Neuronal stem cell (in vitro differentiated cells): ENCODE measurements around the gene KLF4.

Source experiments
- DNase-seq: peaks from one replicate; pipeline ENCODE4 v3.0.0-alpha.2; 2013; ENCODE audit warnings: low spot score
- H2AFZ ChIP-seq: one replicate; pipeline ENCODE4 v1.6.1; 2013; ENCODE audit warnings: mild to moderate bottlenecking, low read length, inconsistent platforms
- H2AK5ac ChIP-seq: 2 replicates; pipeline ENCODE4 v1.6.1; 2013; ENCODE audit warnings: low read depth, mild to moderate bottlenecking, inconsistent platforms, low read length, moderate library complexity, mixed read lengths
- H2BK120ac ChIP-seq: 2 replicates; pipeline ENCODE4 v1.6.1; 2013; ENCODE audit warnings: low read depth, mild to moderate bottlenecking, inconsistent platforms, low read length, moderate library complexity, mixed read lengths
- H2BK12ac ChIP-seq: one replicate; pipeline ENCODE4 v1.6.1; 2013; ENCODE audit warnings: low read length, inconsistent platforms
- H2BK15ac ChIP-seq: 2 replicates; pipeline ENCODE4 v1.6.1; 2013; ENCODE audit warnings: mild to moderate bottlenecking, low read length, inconsistent platforms, mixed read lengths
- H2BK5ac ChIP-seq: one replicate; pipeline ENCODE4 v1.6.1; 2013; ENCODE audit warnings: inconsistent platforms, mild to moderate bottlenecking, low read length, moderate library complexity
- H3K14ac ChIP-seq: one replicate; pipeline ENCODE4 v1.6.1; 2013; ENCODE audit warnings: low read length, inconsistent platforms
- H3K18ac ChIP-seq: 2 replicates; pipeline ENCODE4 v1.6.1; 2013; ENCODE audit warnings: low read length, inconsistent platforms
- H3K23ac ChIP-seq: 2 replicates; pipeline ENCODE4 v1.6.1; 2013; ENCODE audit warnings: low read depth, mild to moderate bottlenecking, mixed read lengths, low read length, inconsistent platforms; ENCODE audit not compliant: poor library complexity
- H3K27ac ChIP-seq: replicated peaks from 3 replicates; pipeline ENCODE4 v1.5.1; 2013; ENCODE audit warnings: low read length, inconsistent platforms
- H3K27me3 ChIP-seq, 3 experiments: 2 replicates each; pipeline ENCODE4 v1.6.1; 2013; ENCODE audit warnings: low read length in 3 of 3, mild to moderate bottlenecking in 2 of 3, inconsistent platforms in 1 of 3, low read depth in 1 of 3, mixed read lengths in 1 of 3, moderate library complexity in 1 of 3; ENCODE audit not compliant: control insufficient read depth in 3 of 3, insufficient read depth in 3 of 3
- H3K36me3 ChIP-seq, 2 donors: replicated peaks in 1 of 2; 2 replicates each; pipeline ENCODE4 v1.6.1; 2013; ENCODE audit warnings: low read length in 2 of 2; ENCODE audit not compliant: control insufficient read depth in 2 of 2, insufficient read depth in 2 of 2
- H3K4ac ChIP-seq: 2 replicates; pipeline ENCODE4 v1.6.1; 2013; ENCODE audit warnings: inconsistent platforms, mild to moderate bottlenecking, low read length, moderate library complexity
- H3K4me1 ChIP-seq, 2 donors: 1 replicate in 1 of 2; 2 replicates in 1 of 2; pipeline ENCODE4 v1.6.1; 2013; ENCODE audit warnings: low read length in 2 of 2, low read depth in 1 of 2; ENCODE audit not compliant: control insufficient read depth in 2 of 2, insufficient read depth in 1 of 2
- H3K4me2 ChIP-seq: one replicate; pipeline ENCODE4 v1.6.1; 2013; ENCODE audit warnings: mild to moderate bottlenecking, low read length, inconsistent platforms; ENCODE audit not compliant: insufficient read depth, poor library complexity, severe bottlenecking
- H3K4me3 ChIP-seq, 2 donors: 2 replicates each; pipeline ENCODE4 v1.5.1; 2013; ENCODE audit warnings: low read length in 2 of 2, mild to moderate bottlenecking in 2 of 2, inconsistent platforms in 1 of 2, moderate library complexity in 1 of 2
- H3K79me1 ChIP-seq: one replicate; pipeline ENCODE4 v1.6.1; 2013; ENCODE audit warnings: low read depth, mild to moderate bottlenecking, inconsistent platforms, low read length, moderate library complexity
- H3K9ac ChIP-seq: one replicate; pipeline ENCODE4 v1.6.1; 2013; ENCODE audit warnings: mild to moderate bottlenecking, low read depth, low read length, inconsistent platforms; ENCODE audit not compliant: poor library complexity
- H3K9me3 ChIP-seq, 2 donors: replicated peaks in 1 of 2; 2 replicates each; pipeline versions ENCODE3 to v1.6.1; 2013; ENCODE audit warnings: low read length in 2 of 2, mild to moderate bottlenecking in 2 of 2, inconsistent platforms in 1 of 2, low read depth in 1 of 2, mixed read lengths in 1 of 2, moderate library complexity in 1 of 2; ENCODE audit not compliant: control insufficient read depth in 2 of 2, insufficient read depth in 1 of 2
- H4K8ac ChIP-seq: one replicate; pipeline ENCODE4 v1.6.1; 2013; ENCODE audit warnings: low read depth, mild to moderate bottlenecking, inconsistent platforms, low read length, moderate library complexity
- H4K91ac ChIP-seq: one replicate; pipeline ENCODE4 v1.6.1; 2013; ENCODE audit warnings: low read length, low read depth, mild to moderate bottlenecking, inconsistent platforms; ENCODE audit not compliant: poor library complexity
- WGBS, 2 donors: extraction: QIAGEN DNeasy Blood & Tissue Kit; methylation state at CpG; one replicate each; pipeline ENCODE4 v1.1.7; 2013; ENCODE audit warnings: missing lambda C conversion rate in 2 of 2, mixed read lengths in 1 of 2; ENCODE audit not compliant: insufficient read length in 2 of 2, insufficient replicate concordance in 1 of 2; ENCODE audit errors: extremely low coverage in 2 of 2; 5-methylcytosine and 5-hydroxymethylcytosine counted together

The KLF4 gene

GRCh38 chr9:107481035-107481434 lies 8.5 kb downstream of the KLF4 start:
- H3K4me1 ChIP-seq = no peaks in the 10 kb centered on the region

GRCh38 chr9:107480386-107480789 lies 9.2 kb downstream of the KLF4 start:
- Histone ChIP-seq H3K18ac (no peak overlapping the region), H2AK5ac (no peak overlapping the region), H4K91ac (no peak overlapping the region), H3K9ac (no peak overlapping the region), H2AFZ (no peak overlapping the region), H2BK15ac (no peak overlapping the region), H3K4me1 (no peaks in the 10 kb centered on the region), H3K4me2 (no peak overlapping the region), H3K4ac (no peak overlapping the region), H2BK5ac (no peak overlapping the region), H3K23ac (no peak overlapping the region), H3K36me3 (no peaks in the 10 kb centered on the region), H3K4me3 (no peak overlapping the region), H2BK120ac (no peak overlapping the region), H3K27ac (no peak overlapping the region), H3K9me3 (no peaks in the 10 kb centered on the region), H4K8ac (no peak overlapping the region), H2BK12ac (no peak overlapping the region), H3K27me3 (peaks cover 0 to 17% (median 0%) of the 10 kb centered on the region in 3 experiments), H3K79me1 (no peaks in the 10 kb centered on the region), H3K14ac (no peak overlapping the region)
- no CpG with 5 or more reads among the region's 12 CpGs for WGBS, 2 donors
- DNase-seq = no peak

More at GRCh38 chr9:107481035-107481434, 8.5 kb downstream of the KLF4 start:
- H3K9ac ChIP-seq = no peak overlapping the region
- H2BK5ac ChIP-seq = no peak overlapping the region
- H2AK5ac ChIP-seq = no peak overlapping the region
- no peak overlapping the region for H3K14ac ChIP-seq
- no peaks in the 10 kb centered on the region for H3K36me3 ChIP-seq
- H4K8ac ChIP-seq = no peak overlapping the region
- no peak overlapping the region for H2BK15ac ChIP-seq
- H3K79me1 ChIP-seq = no peaks in the 10 kb centered on the region
- H3K4ac ChIP-seq = no peak overlapping the region
- DNase-seq = no peak
- H3K9me3 ChIP-seq = no peaks in the 10 kb centered on the region
- H2BK120ac ChIP-seq = no peak overlapping the region
- no CpG with 5 or more reads among the region's 4 CpGs for WGBS, 2 donors
- H4K91ac ChIP-seq = no peak overlapping the region
- no peak overlapping the region for H3K4me2 ChIP-seq
- peaks cover 0 to 23% (median 4%) of the 10 kb centered on the region in 3 experiments for H3K27me3 ChIP-seq
- no peak overlapping the region for H3K4me3 ChIP-seq
- no peak overlapping the region for H3K18ac ChIP-seq
- H3K27ac ChIP-seq = no peak overlapping the region
- no peak overlapping the region for H2AFZ ChIP-seq
- H2BK12ac ChIP-seq = no peak overlapping the region
- no peak overlapping the region for H3K23ac ChIP-seq

DNA sequence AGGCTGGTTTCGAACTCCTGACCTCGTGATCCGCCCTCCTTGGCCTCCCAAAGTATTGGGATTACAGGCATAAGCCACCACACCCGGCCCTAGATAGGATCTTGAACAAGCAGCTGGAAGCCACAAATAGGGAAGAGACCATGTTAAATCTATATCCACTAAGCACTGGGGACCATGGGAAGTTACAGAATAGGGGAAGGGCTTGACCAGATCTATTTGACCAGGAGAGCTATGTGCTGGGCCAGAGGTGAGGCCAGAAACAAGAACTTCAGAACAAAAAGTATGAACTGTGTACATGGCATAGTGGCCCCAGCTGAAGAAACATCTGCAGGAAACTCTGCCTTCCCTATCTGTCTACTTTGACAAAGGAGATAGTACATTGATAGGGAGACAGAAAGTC lies 10.8 kb downstream of the KLF4 start:
- Histone ChIP-seq H3K79me1 (no peaks in the 10 kb centered on the region), H3K9ac (no peak overlapping the region), H3K27me3 (peaks cover 0 to 12% (median 0%) of the 10 kb centered on the region in 3 experiments), H3K9me3 (no peaks in the 10 kb centered on the region), H2BK120ac (no peak overlapping the region), H4K91ac (no peak overlapping the region), H2BK15ac (no peak overlapping the region), H2AFZ (no peak overlapping the region), H3K36me3 (no peaks in the 10 kb centered on the region), H3K4me3 (no peak overlapping the region), H2BK5ac (no peak overlapping the region), H3K4ac (no peak overlapping the region), H2AK5ac (no peak overlapping the region), H3K18ac (no peak overlapping the region), H3K4me2 (no peak overlapping the region), H3K4me1 (no peaks in the 10 kb centered on the region), H3K14ac (no peak overlapping the region), H4K8ac (no peak overlapping the region), H2BK12ac (no peak overlapping the region), H3K23ac (no peak overlapping the region), H3K27ac (no peak overlapping the region)
- no CpG with 5 or more reads among the region's 4 CpGs for WGBS, 2 donors
- DNase-seq = no peak

GRCh38 chr9:107474124-107474523 lies 15.4 kb downstream of the KLF4 start:
- H2BK12ac ChIP-seq = no peak overlapping the region
- no peaks in the 10 kb centered on the region for H3K79me1 ChIP-seq
- no CpG with 5 or more reads among the region's 6 CpGs for WGBS, 2 donors
- H3K27ac ChIP-seq = no peak overlapping the region
- no peak overlapping the region for H4K91ac ChIP-seq
- no peak overlapping the region for H3K4ac ChIP-seq
- H3K4me2 ChIP-seq = no peak overlapping the region
- no peaks in the 10 kb centered on the region for H3K36me3 ChIP-seq
- no peak overlapping the region for H3K18ac ChIP-seq
- peaks cover 0 to 2% of the 10 kb centered on the region in 2 donors for H3K9me3 ChIP-seq
- no peak overlapping the region for H2BK5ac ChIP-seq
- H2AK5ac ChIP-seq = no peak overlapping the region
- DNase-seq = no peak
- no peak overlapping the region for H3K4me3 ChIP-seq
- no peaks in the 10 kb centered on the region for H3K4me1 ChIP-seq
- H3K27me3 ChIP-seq = peaks cover 0 to 1% (median 0%) of the 10 kb centered on the region in 3 experiments
- H2AFZ ChIP-seq = no peak overlapping the region
- no peak overlapping the region for H2BK15ac ChIP-seq
- no peak overlapping the region for H3K23ac ChIP-seq
- no peak overlapping the region for H3K9ac ChIP-seq
- no peak overlapping the region for H4K8ac ChIP-seq
- no peak overlapping the region for H2BK120ac ChIP-seq
- H3K14ac ChIP-seq = no peak overlapping the region
